Central memory CD8-positive, alpha-beta T cell (primary cell): ENCODE measurements around the gene TLL2.

Source experiments
- ATAC-seq: fragments of 150-1000 bp; cut with Tn5 transposase; replicated peaks from 2 replicates; pipeline ENCODE4 v1.10.0; 2022; ENCODE audit warnings: mild to moderate bottlenecking, moderate FRiP score, moderate number of reproducible peaks; ENCODE audit not compliant: poor library complexity, severe bottlenecking; ENCODE audit errors: extremely low read depth
- DNase-seq, 2 donors: peaks; one replicate each; pipeline ENCODE4 v3.0.0; 2021; ENCODE audit warnings: low spot score in 2 of 2
- H3K27ac Mint-ChIP-seq: one replicate; pipeline ENCODE4 v1.8.0; 2022; ENCODE audit warnings: low read depth, mild to moderate bottlenecking, moderate library complexity, mixed read lengths
- H3K27me3 Mint-ChIP-seq: one replicate; pipeline ENCODE4 v1.8.0; 2022; ENCODE audit warnings: mixed read lengths
- H3K36me3 Mint-ChIP-seq: one replicate; pipeline ENCODE4 v1.8.0; 2022; ENCODE audit warnings: mild to moderate bottlenecking, moderate library complexity, mixed read lengths; ENCODE audit not compliant: insufficient read depth
- H3K4me1 Mint-ChIP-seq: one replicate; pipeline ENCODE4 v1.8.0; 2022; ENCODE audit warnings: mixed read lengths
- H3K4me3 Mint-ChIP-seq: one replicate; pipeline ENCODE4 v1.8.0; 2022; ENCODE audit warnings: mild to moderate bottlenecking, moderate library complexity, mixed read lengths
- H3K9me3 Mint-ChIP-seq: one replicate; pipeline ENCODE4 v1.8.0; 2022; ENCODE audit warnings: mixed read lengths

The TLL2 gene

DNA sequence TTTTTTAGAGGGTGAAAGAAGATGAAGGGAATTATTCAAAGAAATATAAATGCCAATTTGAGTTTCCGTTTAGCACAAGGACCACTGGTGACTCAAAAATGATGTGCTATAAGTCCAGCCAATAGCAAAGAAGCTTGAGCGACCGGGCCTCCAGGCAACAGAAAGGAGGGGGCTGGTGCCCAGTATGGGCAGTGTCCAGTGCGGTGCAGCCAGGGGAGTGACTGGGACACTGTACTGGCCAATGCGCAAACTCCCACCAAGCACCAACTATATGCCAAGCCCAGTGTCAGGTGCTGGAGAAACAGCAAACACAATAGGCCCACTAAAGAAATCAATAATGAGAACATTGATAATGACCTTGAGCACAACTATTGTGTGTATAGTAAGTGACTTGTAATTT is 144.8 kb downstream of the TLL2 start:
- DNase-seq (no peak), ATAC-seq (no peak)
- Mint-ChIP-seq H3K27ac (no peak overlapping the region), H3K4me3 (no peak overlapping the region), H3K27me3 (peaks cover 25% of the 10 kb centered on the region), H3K36me3 (peaks cover 3% of the 10 kb centered on the region), H3K9me3 (no peaks in the 10 kb centered on the region), H3K4me1 (no peaks in the 10 kb centered on the region)

DNA sequence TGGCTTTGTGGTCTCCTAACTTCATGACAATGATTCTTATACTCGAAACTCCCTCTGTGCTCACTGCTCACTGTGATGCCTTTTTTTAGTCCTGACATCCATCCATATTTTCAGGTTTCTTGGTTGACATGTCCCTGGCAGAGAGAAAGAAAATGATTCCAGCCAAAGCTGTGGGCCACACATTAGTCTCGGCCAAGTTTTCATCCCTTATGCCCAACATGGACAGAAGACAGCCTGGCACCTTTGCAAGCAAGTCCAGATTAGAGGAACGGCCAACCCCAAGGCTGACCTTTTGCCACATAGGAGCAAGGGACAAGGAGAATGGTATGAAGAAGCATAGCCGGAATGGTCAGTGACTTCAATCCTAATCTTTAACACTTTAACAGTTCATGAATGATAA is 146.3 kb downstream of the TLL2 start:
- H3K4me1 Mint-ChIP-seq, result no peaks in the 10 kb centered on the region
- DNase-seq, result no peak
- no peak for ATAC-seq
- peaks cover 3% of the 10 kb centered on the region for H3K36me3 Mint-ChIP-seq
- no peak overlapping the region for H3K4me3 Mint-ChIP-seq
- H3K9me3 Mint-ChIP-seq, result no peaks in the 10 kb centered on the region
- H3K27me3 Mint-ChIP-seq, result peaks cover 10% of the 10 kb centered on the region
- H3K27ac Mint-ChIP-seq, result no peak overlapping the region

DNA sequence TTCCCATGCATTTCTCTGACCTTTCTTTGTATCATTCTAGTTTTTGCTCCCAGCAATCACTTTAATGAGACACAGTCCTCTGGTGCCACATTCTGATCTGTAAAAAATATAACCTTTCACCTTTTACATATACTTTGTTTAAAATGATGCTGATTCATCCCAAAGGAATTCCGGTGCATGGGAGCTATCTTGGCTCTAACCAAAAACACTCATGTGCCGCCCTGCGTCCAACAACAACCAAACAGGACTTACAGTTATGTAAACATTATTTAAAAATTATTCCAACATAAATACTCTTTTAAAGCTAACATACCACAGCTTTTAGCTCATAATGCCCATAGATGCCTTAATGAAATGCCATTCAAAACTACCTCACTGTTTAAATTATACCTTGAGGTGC is 147.2 kb downstream of the TLL2 start:
- no peaks in the 10 kb centered on the region for H3K9me3 Mint-ChIP-seq
- H3K27me3 Mint-ChIP-seq, result peaks cover under 1% of the 10 kb centered on the region
- no peaks in the 10 kb centered on the region for H3K4me1 Mint-ChIP-seq
- H3K27ac Mint-ChIP-seq, result no peak overlapping the region
- no peak for DNase-seq
- peaks cover 3% of the 10 kb centered on the region for H3K36me3 Mint-ChIP-seq
- no peak for ATAC-seq
- H3K4me3 Mint-ChIP-seq, result no peak overlapping the region

DNA sequence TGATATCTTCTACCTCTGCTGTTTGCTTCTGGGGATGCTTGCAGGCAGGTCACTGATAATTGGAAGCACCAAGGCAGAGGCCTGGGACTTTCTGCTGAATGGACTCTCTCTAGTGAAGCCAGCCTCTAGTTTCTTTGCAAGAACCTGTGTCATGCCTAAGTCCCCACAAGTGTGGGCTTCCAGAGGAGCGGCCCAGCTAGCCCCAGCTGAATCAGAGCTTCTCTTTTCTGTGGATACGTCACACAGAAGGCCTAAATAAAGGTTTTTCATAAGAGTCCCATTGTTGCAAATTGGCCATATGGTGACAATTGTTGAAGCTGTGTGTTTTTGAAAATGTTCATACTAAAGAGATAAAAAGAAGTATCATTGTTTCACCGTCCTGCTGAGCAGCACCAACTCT is 148.2 kb downstream of the TLL2 start:
- ATAC-seq (no peak), DNase-seq (no peak)
- Mint-ChIP-seq H3K9me3 (no peaks in the 10 kb centered on the region), H3K36me3 (peaks cover 2% of the 10 kb centered on the region), H3K4me1 (no peaks in the 10 kb centered on the region), H3K4me3 (no peak overlapping the region), H3K27ac (no peak overlapping the region), H3K27me3 (peaks cover 3% of the 10 kb centered on the region)

DNA sequence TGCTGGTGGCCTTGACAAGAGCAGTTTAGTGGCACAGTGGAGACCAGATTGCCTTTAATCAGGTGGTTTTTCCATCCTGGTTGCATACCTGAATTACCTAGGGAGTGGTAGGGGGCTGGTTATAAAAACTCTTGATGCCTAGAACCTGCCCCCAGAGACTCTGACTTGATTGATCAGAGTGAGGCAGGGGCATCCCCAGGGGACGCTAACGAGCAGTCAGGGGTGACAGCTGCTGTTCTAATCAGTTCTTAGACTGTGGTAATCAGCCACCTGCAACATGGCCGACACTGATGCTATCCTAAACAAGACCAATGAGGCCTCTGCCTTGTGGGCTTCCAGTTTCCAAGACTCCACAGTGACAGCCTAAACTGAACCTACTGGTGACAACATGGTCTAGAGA is 153.0 kb downstream of the TLL2 start:
- no peaks in the 10 kb centered on the region for H3K4me1 Mint-ChIP-seq
- DNase-seq (no peak), ATAC-seq (no peak)
- no peaks in the 10 kb centered on the region for H3K36me3 Mint-ChIP-seq
- no peak overlapping the region for H3K27ac Mint-ChIP-seq
- H3K4me3 Mint-ChIP-seq, result no peak overlapping the region
- no peaks in the 10 kb centered on the region for H3K9me3 Mint-ChIP-seq
- H3K27me3 Mint-ChIP-seq, result peaks cover 44% of the 10 kb centered on the region

DNA sequence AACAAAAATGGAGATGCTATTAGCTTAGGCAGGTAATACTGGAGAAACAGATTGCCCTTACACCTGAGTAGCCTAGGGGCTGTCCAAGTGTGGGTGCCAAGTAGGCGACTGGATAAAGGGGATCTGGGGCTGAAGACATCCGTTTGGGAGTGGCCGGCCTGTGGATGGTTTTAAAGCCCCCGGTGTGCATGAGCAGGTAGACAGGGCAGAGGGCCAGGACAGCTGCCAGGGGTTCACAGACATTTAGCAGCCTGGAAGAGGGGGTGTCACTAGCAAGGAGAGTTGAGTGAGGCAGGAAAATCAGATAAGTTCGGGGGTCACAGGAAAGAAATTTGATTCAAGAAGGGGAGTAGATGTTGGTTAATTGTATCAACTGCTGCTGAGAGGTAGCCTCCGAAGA is 153.4 kb downstream of the TLL2 start:
- H3K4me1 Mint-ChIP-seq, result no peaks in the 10 kb centered on the region
- ATAC-seq (no peak), DNase-seq (no peak)
- no peaks in the 10 kb centered on the region for H3K9me3 Mint-ChIP-seq
- no peak overlapping the region for H3K27ac Mint-ChIP-seq
- H3K36me3 Mint-ChIP-seq, result no peaks in the 10 kb centered on the region
- H3K4me3 Mint-ChIP-seq, result no peak overlapping the region
- peaks cover 48% of the 10 kb centered on the region for H3K27me3 Mint-ChIP-seq

DNA sequence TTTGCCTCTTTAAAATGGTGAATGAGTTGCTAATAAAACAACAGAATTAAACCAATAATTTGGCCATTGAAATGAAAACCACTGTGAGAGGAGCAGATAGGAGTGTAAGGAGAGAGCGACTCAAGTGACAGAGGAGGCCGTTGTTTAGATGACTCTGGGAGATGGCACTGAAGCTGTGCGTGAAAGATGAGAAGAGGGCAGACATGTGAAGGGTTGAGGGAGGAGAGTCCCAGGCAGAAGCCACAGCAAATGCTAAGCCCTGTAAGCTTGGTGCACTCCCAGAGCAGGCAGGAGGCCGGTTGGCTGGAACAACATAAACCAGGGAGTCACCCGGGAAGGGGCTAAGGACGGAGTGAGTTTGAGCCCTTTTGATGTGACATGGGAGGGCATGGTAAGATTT is 154.1 kb downstream of the TLL2 start:
- DNase-seq (no peak), ATAC-seq (no peak)
- H3K4me1 Mint-ChIP-seq, result no peaks in the 10 kb centered on the region
- H3K36me3 Mint-ChIP-seq, result no peaks in the 10 kb centered on the region
- peaks cover 55% of the 10 kb centered on the region for H3K27me3 Mint-ChIP-seq
- no peak overlapping the region for H3K27ac Mint-ChIP-seq
- no peak overlapping the region for H3K4me3 Mint-ChIP-seq
- H3K9me3 Mint-ChIP-seq, result no peaks in the 10 kb centered on the region

DNA sequence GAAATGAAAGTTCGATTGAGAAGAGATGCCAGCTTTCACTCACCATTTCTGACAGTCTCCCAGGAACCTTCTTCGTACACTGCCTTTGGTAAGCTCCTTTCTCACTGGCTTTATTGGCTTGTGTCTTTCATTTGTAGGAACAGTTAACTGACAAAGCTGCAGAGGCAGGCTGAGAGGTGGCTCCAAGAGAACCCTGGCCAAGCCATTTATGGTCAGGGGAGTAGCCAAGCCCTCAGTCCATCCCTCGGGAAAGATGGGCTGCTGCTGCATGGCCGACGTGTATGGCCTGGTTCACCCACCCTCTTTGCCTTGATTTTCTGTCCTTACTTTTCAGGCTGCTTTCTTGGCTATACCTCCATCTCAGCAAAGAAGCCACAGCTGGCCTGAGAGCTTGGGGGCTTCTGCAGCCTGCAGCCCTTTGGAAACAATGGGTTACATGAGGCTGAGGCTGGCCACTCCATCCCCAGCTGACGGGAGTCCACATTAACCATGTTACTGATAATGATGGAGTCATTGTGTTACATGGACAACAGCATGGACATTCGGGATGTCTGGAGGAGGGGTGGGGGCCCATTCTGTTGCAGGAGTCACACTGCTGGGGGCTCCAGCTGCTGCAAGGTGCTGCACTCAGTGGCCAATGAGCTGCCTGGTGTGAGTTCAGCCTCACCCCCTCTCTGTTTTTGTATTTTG is 154.7 kb downstream of the TLL2 start, which contains the start of gene OPALIN:
OPALIN (minus strand) TSS at position 152 of the 690 bp plus-strand sequence; CDS start at position 46, 106 bp downstream.
- H3K4me1 Mint-ChIP-seq, result no peaks in the 10 kb centered on the region
- no peak for ATAC-seq
- H3K9me3 Mint-ChIP-seq, result no peaks in the 10 kb centered on the region
- H3K36me3 Mint-ChIP-seq, result no peaks in the 10 kb centered on the region
- no peak within 1 kb of the TSS for H3K27ac Mint-ChIP-seq
- DNase-seq, result no peak
- no peak within 1 kb of the TSS for H3K4me3 Mint-ChIP-seq
- H3K27me3 Mint-ChIP-seq, result peaks cover 55% of the 10 kb centered on the region

DNA sequence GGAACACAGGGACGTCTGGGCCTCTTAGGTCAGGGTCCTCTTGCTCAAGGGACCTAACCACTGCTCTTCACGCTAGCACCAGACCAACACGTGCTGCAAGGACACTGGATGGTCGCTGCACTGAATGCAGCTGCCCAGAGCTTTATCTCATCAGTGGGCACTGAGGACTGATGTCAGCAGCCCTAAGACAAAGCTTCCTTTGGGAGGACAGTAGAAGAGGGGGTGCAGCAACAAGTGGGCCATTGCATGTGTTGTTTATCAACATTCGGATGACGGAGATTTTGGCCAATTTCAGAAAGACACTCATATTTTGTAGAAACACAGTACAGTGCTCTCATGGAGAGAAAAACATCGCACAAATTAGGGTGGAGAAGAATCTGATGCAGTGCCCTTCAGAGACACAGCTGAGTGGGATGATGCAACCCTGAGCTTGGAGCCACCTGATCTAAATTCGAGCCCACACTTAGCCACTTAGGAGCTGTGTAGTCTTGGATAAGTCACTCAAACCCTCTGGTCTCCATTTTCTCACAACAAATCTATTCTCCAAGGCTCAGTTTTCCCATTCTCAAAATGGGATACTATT is 156.6 kb downstream of the TLL2 start:
- no peak for ATAC-seq
- no peak overlapping the region for H3K4me3 Mint-ChIP-seq

DNA sequence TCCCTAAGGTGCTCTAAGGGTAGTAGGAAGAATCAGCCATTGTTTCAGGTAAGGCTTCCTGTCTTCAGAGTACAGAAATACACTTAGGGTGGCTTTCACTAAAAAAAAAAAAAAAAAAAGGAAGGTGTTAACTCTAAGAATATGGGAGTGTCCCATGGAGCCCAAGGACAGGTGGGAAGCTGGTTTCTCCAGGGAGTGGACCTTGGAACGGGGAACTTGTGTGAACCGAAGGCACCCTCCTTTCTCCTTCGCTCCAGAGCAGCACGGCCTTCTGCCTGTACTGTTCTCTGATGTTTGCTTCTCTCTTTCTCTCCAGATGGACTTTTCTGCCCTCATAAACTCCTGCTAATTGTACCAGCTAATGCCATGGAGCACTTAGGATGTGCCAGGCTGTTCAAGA is 161.1 kb downstream of the TLL2 start:
- Mint-ChIP-seq H3K27me3 (peaks cover 78% of the 10 kb centered on the region), H3K27ac (no peak overlapping the region), H3K9me3 (no peaks in the 10 kb centered on the region), H3K4me3 (no peak overlapping the region), H3K4me1 (no peaks in the 10 kb centered on the region), H3K36me3 (no peaks in the 10 kb centered on the region)
- DNase-seq (no peak), ATAC-seq (no peak)

More for the DNA sequence above, 156.6 kb downstream of the TLL2 start:
- Mint-ChIP-seq H3K36me3 (no peaks in the 10 kb centered on the region), H3K27ac (no peak overlapping the region), H3K27me3 (peaks cover 68% of the 10 kb centered on the region), H3K9me3 (no peaks in the 10 kb centered on the region), H3K4me1 (no peaks in the 10 kb centered on the region)
- DNase-seq, result no peak

DNA sequence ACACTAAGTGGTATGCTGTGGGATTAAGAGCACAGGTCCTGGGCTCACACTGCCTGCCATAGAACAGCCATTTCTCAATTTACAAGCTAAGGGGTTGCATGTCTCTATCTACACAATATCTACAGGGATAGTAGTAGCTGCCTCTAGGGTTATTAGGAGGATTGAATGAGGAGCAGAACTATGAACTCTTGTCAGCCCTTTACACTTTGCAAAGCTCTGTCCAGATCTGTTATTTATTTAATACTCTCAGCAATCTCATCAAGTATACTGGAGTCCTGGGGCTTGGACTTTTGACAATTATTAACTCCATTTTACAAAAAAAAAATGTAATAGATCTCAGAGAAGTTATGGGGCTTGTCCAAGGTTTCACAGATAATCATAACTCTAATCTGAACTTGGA is 161.7 kb downstream of the TLL2 start:
- Mint-ChIP-seq H3K9me3 (no peaks in the 10 kb centered on the region), H3K4me3 (no peak overlapping the region), H3K27me3 (peaks cover 78% of the 10 kb centered on the region), H3K4me1 (no peaks in the 10 kb centered on the region), H3K36me3 (no peaks in the 10 kb centered on the region), H3K27ac (no peak overlapping the region)
- DNase-seq, result no peak
- no peak for ATAC-seq

DNA sequence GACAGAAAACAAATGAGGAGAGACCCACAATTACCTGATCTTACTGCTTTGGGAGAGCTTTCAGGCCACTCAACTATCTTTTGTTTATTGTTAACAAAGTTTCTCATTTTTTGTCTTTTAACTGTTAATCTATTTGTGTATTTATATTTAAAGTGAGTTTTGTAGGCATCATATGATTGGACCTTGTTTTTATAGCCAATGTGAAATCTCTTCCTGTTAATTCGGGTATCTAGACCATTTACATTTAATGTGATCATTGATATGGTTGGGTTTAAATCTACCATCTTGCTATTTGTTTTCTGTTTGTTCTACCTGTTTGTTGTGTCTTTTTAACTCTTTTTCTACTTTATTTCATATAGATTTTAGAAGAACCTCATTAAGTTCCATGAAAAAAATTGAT is 167.4 kb downstream of the TLL2 start:
- DNase-seq, result no peak
- H3K4me3 Mint-ChIP-seq, result no peak overlapping the region
- H3K36me3 Mint-ChIP-seq, result no peaks in the 10 kb centered on the region
- no peaks in the 10 kb centered on the region for H3K4me1 Mint-ChIP-seq
- no peak overlapping the region for H3K27ac Mint-ChIP-seq
- H3K27me3 Mint-ChIP-seq, result peaks cover 84% of the 10 kb centered on the region
- ATAC-seq, result no peak
- no peaks in the 10 kb centered on the region for H3K9me3 Mint-ChIP-seq

DNA sequence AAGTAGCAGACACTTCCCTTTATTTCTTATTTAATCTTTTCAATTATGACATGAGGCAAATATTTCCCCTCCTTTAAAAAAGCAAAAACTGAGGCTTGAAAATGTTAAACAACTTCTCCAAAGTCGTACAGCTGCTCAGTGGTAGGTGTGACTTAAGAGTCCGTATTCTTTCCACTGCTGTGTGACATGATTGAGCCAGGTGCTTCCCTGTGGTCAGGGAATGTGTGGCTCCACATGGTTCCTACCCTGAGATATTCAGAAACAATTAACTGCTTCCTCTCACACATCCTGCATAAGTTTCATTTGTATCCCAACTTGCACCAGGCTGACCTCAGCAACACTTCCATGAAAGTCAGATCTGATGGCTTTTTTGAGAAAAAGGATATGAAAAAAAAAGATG is 168.5 kb downstream of the TLL2 start:
- no peaks in the 10 kb centered on the region for H3K9me3 Mint-ChIP-seq
- H3K27ac Mint-ChIP-seq, result no peak overlapping the region
- no peaks in the 10 kb centered on the region for H3K4me1 Mint-ChIP-seq
- DNase-seq, result no peak
- no peak overlapping the region for H3K4me3 Mint-ChIP-seq
- H3K27me3 Mint-ChIP-seq, result peaks cover 77% of the 10 kb centered on the region
- no peaks in the 10 kb centered on the region for H3K36me3 Mint-ChIP-seq
- ATAC-seq, result no peak
